Iris pigment epithelial cell (primary cell): ENCODE measurements around the gene DENND5B.

Experiments
- DNase-seq: peaks from one replicate; pipeline ENCODE4 v3.0.0-alpha.2; 2011; ENCODE audit warnings: low read depth

The DENND5B gene

GRCh38 chr12:31471823-31472222 lies 119.1 kb downstream of the DENND5B start:
- DNase-seq = no peak

- DNase-seq = no peak
These were observed 119.9 kb downstream of the DENND5B start for GRCh38 chr12:31471051-31471450.

- no peak for DNase-seq
These were observed 120.5 kb downstream of the DENND5B start for GRCh38 chr12:31470459-31470858.

GRCh38 chr12:31466768-31467167 lies 124.2 kb downstream of the DENND5B start:
- DNase-seq = peak; percentile 17

- no peak for DNase-seq
These were observed 125.9 kb downstream of the DENND5B start for GRCh38 chr12:31465002-31465401.

- DNase-seq = no peak
These were observed 130.9 kb downstream of the DENND5B start for GRCh38 chr12:31460024-31460423.

- DNase-seq = no peak
These were observed 134.4 kb downstream of the DENND5B start for GRCh38 chr12:31456562-31456961.

- no peak for DNase-seq
These were observed 146.2 kb downstream of the DENND5B start for GRCh38 chr12:31444736-31445135.

GRCh38 chr12:31440586-31440985 lies 150.3 kb downstream of the DENND5B start:
- no peak for DNase-seq

- no peak for DNase-seq
These were observed 150.8 kb downstream of the DENND5B start for GRCh38 chr12:31440134-31440533.

- DNase-seq = peak; percentile 30
These were observed 159.2 kb downstream of the DENND5B start for GRCh38 chr12:31431721-31432240.

GRCh38 chr12:31423405-31423804 lies 167.5 kb downstream of the DENND5B start:
- no peak for DNase-seq

GRCh38 chr12:31412292-31412801 lies 178.6 kb downstream of the DENND5B start:
- no peak for DNase-seq

GRCh38 chr12:31408763-31409162 lies 182.2 kb downstream of the DENND5B start:
- no peak for DNase-seq

- no peak for DNase-seq
These were observed 183.4 kb downstream of the DENND5B start for GRCh38 chr12:31407562-31407961.

- no peak for DNase-seq
These were observed 184.6 kb downstream of the DENND5B start for GRCh38 chr12:31406345-31406744.

- DNase-seq = no peak
These were observed 185.9 kb downstream of the DENND5B start for GRCh38 chr12:31405021-31405420.

- peak; percentile 95 for DNase-seq
These were observed 187.8 kb downstream of the DENND5B start for GRCh38 chr12:31403099-31403607.

- DNase-seq = no peak
These were observed 197.9 kb downstream of the DENND5B start for GRCh38 chr12:31393004-31393550.

GRCh38 chr12:31390991-31391390 lies 199.9 kb downstream of the DENND5B start:
- no peak for DNase-seq

GRCh38 chr12:31388713-31389112 lies 202.2 kb downstream of the DENND5B start:
- DNase-seq = no peak

GRCh38 chr12:31387466-31387865 lies 203.5 kb downstream of the DENND5B start:
- DNase-seq = no peak

GRCh38 chr12:31387011-31387410 lies 203.9 kb downstream of the DENND5B start:
- DNase-seq = no peak

GRCh38 chr12:31386364-31386777 lies 204.6 kb downstream of the DENND5B start:
- no peak for DNase-seq
